WTC11 (cell line): Measurements from ENCODE around the gene SFT2D1. TPM values are rescaled to one million over a fixed set of nuclear protein-coding genes. Genes with fewer than 3 reads are reported as not detected.

Experiments
- ATAC-seq: fragments of 200-7000 bp; cut with Tn5 transposase; 2 replicates; pipeline ENCODE4 v1.10.0; 2021; ENCODE audit warnings: mild to moderate bottlenecking, moderate library complexity
- CTCF ChIA-PET: fragments of 300-600 bp; sonication (Branson Sonifier 250); formaldehyde crosslinking; loops from one replicate; lab custom pipeline; 2021; ENCODE audit warnings: antibody characterized with exemption; lab: Charles Lee
- POLR2A ChIA-PET: fragments of 350-600 bp; sonication (Branson Sonifier 250); formaldehyde crosslinking; loops from one replicate; lab custom pipeline; 2021; ENCODE audit warnings: antibody characterized with exemption; lab: Charles Lee
- DNase-seq: peaks from one replicate; pipeline ENCODE4 v3.0.0; 2021; ENCODE audit warnings: low spot score
- H3K27ac Mint-ChIP-seq: 2 replicates; pipeline ENCODE4 v1.8.0; 2021; ENCODE audit warnings: mixed read lengths
- H3K27me3 Mint-ChIP-seq: 2 replicates; pipeline ENCODE4 v1.8.0; 2021; ENCODE audit warnings: low read depth, mild to moderate bottlenecking, moderate library complexity, mixed read lengths
- H3K36me3 Mint-ChIP-seq: 2 replicates; pipeline ENCODE4 v1.8.0; 2021; ENCODE audit warnings: mixed read lengths
- H3K4me1 Mint-ChIP-seq: 2 replicates; pipeline ENCODE4 v1.8.0; 2022; ENCODE audit warnings: mixed read lengths
- H3K4me3 Mint-ChIP-seq: 2 replicates; pipeline ENCODE4 v1.8.0; 2021; ENCODE audit warnings: mild to moderate bottlenecking, moderate library complexity, mixed read lengths
- H3K9me3 Mint-ChIP-seq: 2 replicates; pipeline ENCODE4 v1.8.0; 2021; ENCODE audit warnings: mixed read lengths
- ESRRA ChIP-seq: sonication (generic); formaldehyde crosslinking; IDR thresholded peaks from 2 replicates; pipeline ENCODE4 v1.8.1; 2022; ENCODE audit warnings: mild to moderate bottlenecking, missing genetic modification reagents, borderline replicate concordance
- TCF7 ChIP-seq: sonication (generic); formaldehyde crosslinking; IDR thresholded peaks from 2 replicates; pipeline ENCODE4 v1.8.0; 2022; ENCODE audit warnings: mild to moderate bottlenecking, low read depth, missing genetic modification reagents, moderate library complexity
- ZNF317 ChIP-seq: sonication (generic); formaldehyde crosslinking; IDR thresholded peaks from 2 replicates; pipeline ENCODE4 v1.8.1; 2023; ENCODE audit warnings: low read depth, mild to moderate bottlenecking, moderate library complexity, missing genetic modification reagents, borderline replicate concordance
- ZNF416 ChIP-seq: fragments of 250-450 bp; sonication (Bioruptor Pico); IDR thresholded peaks from 2 replicates; pipeline ENCODE4 v1.9.0; 2021; ENCODE audit warnings: mild to moderate bottlenecking, inconsistent platforms
- total RNA-seq: library from RNA; stranded (reverse); gene quantifications from 3 replicates; pipeline ENCODE4 v1.2.3, GENCODE V29; 2021
- TF ChIP-seq, protein P1 (sequence below): fragments of 250-450 bp; sonication (Bioruptor Pico); IDR thresholded peaks from 2 replicates; pipeline ENCODE4 v1.9.0; 2021; ENCODE audit warnings: mild to moderate bottlenecking, borderline replicate concordance
- TF ChIP-seq, protein P2 (sequence below): sonication (generic); formaldehyde crosslinking; conservative IDR thresholded peaks from 2 replicates; pipeline ENCODE4 v1.8.1; 2022; ENCODE audit warnings: mild to moderate bottlenecking, missing genetic modification reagents
- TF ChIP-seq, protein P3 (sequence below): sonication (generic); formaldehyde crosslinking; IDR thresholded peaks from 2 replicates; pipeline ENCODE4 v1.8.1; 2022; ENCODE audit warnings: low read depth, missing genetic modification reagents, borderline replicate concordance
- TF ChIP-seq, protein P4 (sequence below): sonication (generic); formaldehyde crosslinking; IDR thresholded peaks from 2 replicates; pipeline ENCODE4 v1.8.1; 2023; ENCODE audit warnings: mild to moderate bottlenecking, missing genetic modification reagents, borderline replicate concordance

Gene SFT2D1
- total RNA-seq, 1 experiment from 2014 or later, result 53.1 TPM

DNA sequence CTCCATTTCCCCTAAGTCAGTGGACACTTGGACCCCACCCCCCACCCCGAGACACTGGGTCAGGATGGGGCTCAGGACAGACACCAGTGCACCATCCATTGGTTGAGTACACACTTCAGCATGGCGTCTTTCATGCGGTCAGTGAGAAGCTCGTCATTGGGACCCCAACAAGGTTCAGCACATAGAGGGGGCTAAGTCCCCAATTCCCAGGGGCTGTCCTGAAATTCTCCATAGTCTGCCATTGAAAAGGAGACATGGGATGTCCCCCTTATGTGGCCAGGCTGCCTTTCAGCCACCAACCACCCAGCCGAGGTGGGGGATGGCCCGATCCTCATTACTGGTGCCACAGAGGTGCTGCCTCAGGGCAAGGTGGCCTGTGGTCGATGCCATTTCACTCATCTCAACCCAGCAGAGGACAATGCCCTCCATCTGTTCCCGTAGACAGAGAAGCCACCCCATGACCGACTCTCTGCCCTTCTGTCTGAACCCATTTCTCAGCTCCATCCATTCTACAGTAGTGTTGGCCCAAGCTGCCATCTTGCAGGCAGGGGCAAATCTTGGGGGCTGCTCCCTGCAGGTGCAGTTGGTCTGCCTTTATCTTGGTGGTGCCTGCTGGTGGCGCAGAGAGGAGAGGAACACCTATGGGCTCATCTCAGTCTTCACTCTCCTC, 71.5 kb downstream of the SFT2D1 start:
- ChIA-PET POLR2A (no interaction called here), CTCF (interaction anchor here (1.6 kb wide), 1 partner anchor 130 kb away, joined by 4 read pairs; no protein-coding TSS in a partner anchor)
- Mint-ChIP-seq H3K4me3 (no peak overlapping the region), H3K27me3 (peaks cover 61% of the 10 kb centered on the region), H3K36me3 (no peaks in the 10 kb centered on the region), H3K4me1 (peaks cover 24% of the 10 kb centered on the region), H3K27ac (no peak overlapping the region), H3K9me3 (peaks cover 3% of the 10 kb centered on the region; the same call in 1 of the 2 replicates)
- no peak for DNase-seq
- TF ChIP-seq, protein P1, sequence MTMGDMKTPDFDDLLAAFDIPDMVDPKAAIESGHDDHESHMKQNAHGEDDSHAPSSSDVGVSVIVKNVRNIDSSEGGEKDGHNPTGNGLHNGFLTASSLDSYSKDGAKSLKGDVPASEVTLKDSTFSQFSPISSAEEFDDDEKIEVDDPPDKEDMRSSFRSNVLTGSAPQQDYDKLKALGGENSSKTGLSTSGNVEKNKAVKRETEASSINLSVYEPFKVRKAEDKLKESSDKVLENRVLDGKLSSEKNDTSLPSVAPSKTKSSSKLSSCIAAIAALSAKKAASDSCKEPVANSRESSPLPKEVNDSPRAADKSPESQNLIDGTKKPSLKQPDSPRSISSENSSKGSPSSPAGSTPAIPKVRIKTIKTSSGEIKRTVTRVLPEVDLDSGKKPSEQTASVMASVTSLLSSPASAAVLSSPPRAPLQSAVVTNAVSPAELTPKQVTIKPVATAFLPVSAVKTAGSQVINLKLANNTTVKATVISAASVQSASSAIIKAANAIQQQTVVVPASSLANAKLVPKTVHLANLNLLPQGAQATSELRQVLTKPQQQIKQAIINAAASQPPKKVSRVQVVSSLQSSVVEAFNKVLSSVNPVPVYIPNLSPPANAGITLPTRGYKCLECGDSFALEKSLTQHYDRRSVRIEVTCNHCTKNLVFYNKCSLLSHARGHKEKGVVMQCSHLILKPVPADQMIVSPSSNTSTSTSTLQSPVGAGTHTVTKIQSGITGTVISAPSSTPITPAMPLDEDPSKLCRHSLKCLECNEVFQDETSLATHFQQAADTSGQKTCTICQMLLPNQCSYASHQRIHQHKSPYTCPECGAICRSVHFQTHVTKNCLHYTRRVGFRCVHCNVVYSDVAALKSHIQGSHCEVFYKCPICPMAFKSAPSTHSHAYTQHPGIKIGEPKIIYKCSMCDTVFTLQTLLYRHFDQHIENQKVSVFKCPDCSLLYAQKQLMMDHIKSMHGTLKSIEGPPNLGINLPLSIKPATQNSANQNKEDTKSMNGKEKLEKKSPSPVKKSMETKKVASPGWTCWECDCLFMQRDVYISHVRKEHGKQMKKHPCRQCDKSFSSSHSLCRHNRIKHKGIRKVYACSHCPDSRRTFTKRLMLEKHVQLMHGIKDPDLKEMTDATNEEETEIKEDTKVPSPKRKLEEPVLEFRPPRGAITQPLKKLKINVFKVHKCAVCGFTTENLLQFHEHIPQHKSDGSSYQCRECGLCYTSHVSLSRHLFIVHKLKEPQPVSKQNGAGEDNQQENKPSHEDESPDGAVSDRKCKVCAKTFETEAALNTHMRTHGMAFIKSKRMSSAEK (CRISPR knock-in tag), result no peak
- TF ChIP-seq, protein P2, sequence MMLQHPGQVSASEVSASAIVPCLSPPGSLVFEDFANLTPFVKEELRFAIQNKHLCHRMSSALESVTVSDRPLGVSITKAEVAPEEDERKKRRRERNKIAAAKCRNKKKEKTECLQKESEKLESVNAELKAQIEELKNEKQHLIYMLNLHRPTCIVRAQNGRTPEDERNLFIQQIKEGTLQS (CRISPR knock-in tag), result no peak
- TF ChIP-seq TCF7 (CRISPR knock-in tag), result no peak
- TF ChIP-seq ZNF317 (CRISPR knock-in tag), result no peak
- TF ChIP-seq, protein P3, sequence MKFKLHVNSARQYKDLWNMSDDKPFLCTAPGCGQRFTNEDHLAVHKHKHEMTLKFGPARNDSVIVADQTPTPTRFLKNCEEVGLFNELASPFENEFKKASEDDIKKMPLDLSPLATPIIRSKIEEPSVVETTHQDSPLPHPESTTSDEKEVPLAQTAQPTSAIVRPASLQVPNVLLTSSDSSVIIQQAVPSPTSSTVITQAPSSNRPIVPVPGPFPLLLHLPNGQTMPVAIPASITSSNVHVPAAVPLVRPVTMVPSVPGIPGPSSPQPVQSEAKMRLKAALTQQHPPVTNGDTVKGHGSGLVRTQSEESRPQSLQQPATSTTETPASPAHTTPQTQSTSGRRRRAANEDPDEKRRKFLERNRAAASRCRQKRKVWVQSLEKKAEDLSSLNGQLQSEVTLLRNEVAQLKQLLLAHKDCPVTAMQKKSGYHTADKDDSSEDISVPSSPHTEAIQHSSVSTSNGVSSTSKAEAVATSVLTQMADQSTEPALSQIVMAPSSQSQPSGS (CRISPR knock-in tag), result no peak
- no peak for TF ChIP-seq ZNF416 (CRISPR knock-in tag)
- no peak for TF ChIP-seq ESRRA (CRISPR knock-in tag)
- TF ChIP-seq, protein P4, sequence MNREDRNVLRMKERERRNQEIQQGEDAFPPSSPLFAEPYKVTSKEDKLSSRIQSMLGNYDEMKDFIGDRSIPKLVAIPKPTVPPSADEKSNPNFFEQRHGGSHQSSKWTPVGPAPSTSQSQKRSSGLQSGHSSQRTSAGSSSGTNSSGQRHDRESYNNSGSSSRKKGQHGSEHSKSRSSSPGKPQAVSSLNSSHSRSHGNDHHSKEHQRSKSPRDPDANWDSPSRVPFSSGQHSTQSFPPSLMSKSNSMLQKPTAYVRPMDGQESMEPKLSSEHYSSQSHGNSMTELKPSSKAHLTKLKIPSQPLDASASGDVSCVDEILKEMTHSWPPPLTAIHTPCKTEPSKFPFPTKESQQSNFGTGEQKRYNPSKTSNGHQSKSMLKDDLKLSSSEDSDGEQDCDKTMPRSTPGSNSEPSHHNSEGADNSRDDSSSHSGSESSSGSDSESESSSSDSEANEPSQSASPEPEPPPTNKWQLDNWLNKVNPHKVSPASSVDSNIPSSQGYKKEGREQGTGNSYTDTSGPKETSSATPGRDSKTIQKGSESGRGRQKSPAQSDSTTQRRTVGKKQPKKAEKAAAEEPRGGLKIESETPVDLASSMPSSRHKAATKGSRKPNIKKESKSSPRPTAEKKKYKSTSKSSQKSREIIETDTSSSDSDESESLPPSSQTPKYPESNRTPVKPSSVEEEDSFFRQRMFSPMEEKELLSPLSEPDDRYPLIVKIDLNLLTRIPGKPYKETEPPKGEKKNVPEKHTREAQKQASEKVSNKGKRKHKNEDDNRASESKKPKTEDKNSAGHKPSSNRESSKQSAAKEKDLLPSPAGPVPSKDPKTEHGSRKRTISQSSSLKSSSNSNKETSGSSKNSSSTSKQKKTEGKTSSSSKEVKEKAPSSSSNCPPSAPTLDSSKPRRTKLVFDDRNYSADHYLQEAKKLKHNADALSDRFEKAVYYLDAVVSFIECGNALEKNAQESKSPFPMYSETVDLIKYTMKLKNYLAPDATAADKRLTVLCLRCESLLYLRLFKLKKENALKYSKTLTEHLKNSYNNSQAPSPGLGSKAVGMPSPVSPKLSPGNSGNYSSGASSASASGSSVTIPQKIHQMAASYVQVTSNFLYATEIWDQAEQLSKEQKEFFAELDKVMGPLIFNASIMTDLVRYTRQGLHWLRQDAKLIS, result no peak
- no peak for ATAC-seq

Other genes starting within 250 kb of the SFT2D1 start
- 0.15 to 0.50 TPM (median 0.21 TPM) in 3 replicates for gene TBXT, start 174.7 kb downstream of the SFT2D1 start, total RNA-seq
- gene PRR18, start 34.2 kb downstream of the SFT2D1 start, total RNA-seq, result 0.16 to 0.52 TPM (median 0.39 TPM) in 3 replicates
- gene MPC1, start 40.4 kb upstream of the SFT2D1 start, total RNA-seq, result 8.7 to 10.7 TPM (median 9.6 TPM) in 3 replicates
- gene RAMACL, start 244.1 kb upstream of the SFT2D1 start, total RNA-seq, result 0.30 to 0.79 TPM (median 0.53 TPM) in 3 replicates